Endothelial cell of umbilical vein (primary cell): ENCODE data around the gene ZNF792. TPM values are rescaled to one million over a fixed set of nuclear protein-coding genes. Genes with fewer than 3 reads are reported as not detected.

ENCODE experiments used
- BruUV-seq: library from RNA; stranded (reverse); fragments of 400-500 nt; replicated peaks from 2 replicates; lab custom pipeline; 2021; lab: Mats Ljungman, UMichigan
- CTCF ChIA-PET: fragments of 300-600, 350-600 bp; sonication (Branson Sonifier 250); formaldehyde crosslinking; loops from one replicate; lab custom pipeline; 2021; ENCODE audit warnings: antibody characterized with exemption, inconsistent platforms; lab: Charles Lee
- POLR2A ChIA-PET: fragments of 300-600, 350-600 bp; sonication (Branson Sonifier 250); formaldehyde crosslinking; loops from one replicate; lab custom pipeline; 2021; ENCODE audit warnings: antibody characterized with exemption, inconsistent platforms; lab: Charles Lee
- DNase-seq: peaks from one replicate; pipeline ENCODE4 v3.0.0-alpha.2; 2011; ENCODE audit warnings: low read depth, low spot score
- FAIRE-seq: peaks from 2 replicates; lab custom pipeline; 2011; peaks lifted over from hg19 to GRCh38; lab: Jason Lieb, UNC
- H2AFZ ChIP-seq: 2 replicates; pipeline ENCODE4 v1.6.0; 2012; ENCODE audit warnings: low read depth, low read length, control low read depth, inconsistent platforms
- H3K27ac ChIP-seq: 2 replicates; pipeline ENCODE4 v1.5.1; 2011; ENCODE audit warnings: low read depth, mild to moderate bottlenecking, control low read depth, low read length, moderate library complexity; ENCODE audit not compliant: insufficient read depth
- H3K27me3 ChIP-seq, 2 experiments: 2 replicates each; pipeline versions ENCODE4 v1.6.0 to v1.6.1; 2011; ENCODE audit warnings: low read length in 2 of 2, mixed read lengths in 1 of 2; ENCODE audit not compliant: control insufficient read depth in 2 of 2, insufficient read depth in 2 of 2
- H3K36me3 ChIP-seq, 2 experiments: 2 replicates in 1 of 2; 3 replicates in 1 of 2; pipeline ENCODE4 v1.5.1; 2011; ENCODE audit warnings: low read length in 2 of 2, mild to moderate bottlenecking in 1 of 2, moderate library complexity in 1 of 2; ENCODE audit not compliant: control insufficient read depth in 2 of 2, insufficient read depth in 2 of 2; ENCODE audit errors: extremely low read depth in 1 of 2
- H3K4me1 ChIP-seq: 3 replicates; pipeline ENCODE4 v1.5.1; 2011; ENCODE audit warnings: mild to moderate bottlenecking, low read length; ENCODE audit not compliant: control insufficient read depth, insufficient read depth; ENCODE audit errors: extremely low read depth
- H3K4me2 ChIP-seq: 2 replicates; pipeline ENCODE4 v1.6.1; 2011; ENCODE audit warnings: low read length, control low read depth, mixed read lengths; ENCODE audit not compliant: insufficient read depth
- H3K4me3 ChIP-seq, 3 experiments: fragments of 200-600 bp in 1 of 3; sonication (generic), shearing (Covaris generic) in 1 of 3; replicated peaks in 1 of 3; 2 replicates each; pipeline ENCODE4 v1.5.1; 2011 to 2016; ENCODE audit warnings: control low read depth in 3 of 3, low read length in 3 of 3, mild to moderate bottlenecking in 2 of 3, inconsistent platforms in 1 of 3, low read depth in 1 of 3, moderate library complexity in 1 of 3; ENCODE audit not compliant: insufficient read depth in 1 of 3
- H3K79me2 ChIP-seq: 2 replicates; pipeline ENCODE4 v1.6.0; 2012; ENCODE audit warnings: low read length, inconsistent platforms; ENCODE audit not compliant: control insufficient read depth, insufficient read depth
- H3K9ac ChIP-seq: replicated peaks from 2 replicates; pipeline ENCODE3; 2011; ENCODE audit warnings: low read length, control low read depth; ENCODE audit not compliant: insufficient read depth; ENCODE audit errors: extremely low read depth
- H3K9me1 ChIP-seq: replicated peaks from 3 replicates; pipeline ENCODE4 v1.6.0; 2011; ENCODE audit warnings: mild to moderate bottlenecking, low read length; ENCODE audit not compliant: control insufficient read depth, insufficient read depth; ENCODE audit errors: extremely low read depth
- H3K9me3 ChIP-seq: replicated peaks from 2 replicates; pipeline ENCODE4 v1.5.1; 2012; ENCODE audit warnings: low read length, inconsistent platforms; ENCODE audit not compliant: control insufficient read depth, insufficient read depth
- H4K20me1 ChIP-seq: replicated peaks from 2 replicates; pipeline ENCODE3; 2011; ENCODE audit warnings: mild to moderate bottlenecking, low read length; ENCODE audit not compliant: control insufficient read depth, insufficient read depth; ENCODE audit errors: extremely low read depth
- EZH2 ChIP-seq: IDR thresholded peaks from 2 replicates; pipeline ENCODE4 v1.6.1; 2012; ENCODE audit warnings: borderline replicate concordance, low read depth, mild to moderate bottlenecking, moderate library complexity, low read length, inconsistent platforms; ENCODE audit not compliant: severe bottlenecking
- FOS ChIP-seq: IDR thresholded peaks from 2 replicates; pipeline ENCODE4 v1.6.1; 2011; ENCODE audit warnings: mild to moderate bottlenecking, low read length, moderate library complexity, borderline replicate concordance; ENCODE audit not compliant: insufficient read depth
- GATA2 ChIP-seq: IDR thresholded peaks from 2 replicates; pipeline ENCODE4 v1.7.0; 2011; ENCODE audit warnings: low read depth, mild to moderate bottlenecking, moderate library complexity, mixed read lengths, low read length; ENCODE audit not compliant: insufficient read length, insufficient read depth
- MYC ChIP-seq: IDR thresholded peaks from one replicate; pipeline ENCODE4 v1.6.1; 2011; ENCODE audit warnings: mild to moderate bottlenecking, low read depth, low read length
- POLR2A ChIP-seq: IDR thresholded peaks from 2 replicates; pipeline ENCODE4 v1.6.1; 2012; ENCODE audit warnings: low read depth, mild to moderate bottlenecking, control low read depth, low read length
- dilution Hi-C: fragments of 300-500 bp; cut with MboI; formaldehyde crosslinking; loops from one replicate; pipeline ENCODE4 v1.15.0; 2019; ENCODE audit warnings: low sequenced_read_pairs; ENCODE audit not compliant: extremely low pct_ligation_motif_present
- intact Hi-C: fragments of 100-400 bp; cut with micrococcal nuclease; formaldehyde crosslinking; loops from one replicate; pipeline ENCODE4 v1.10.0; 2022
- polyA plus RNA-seq, 4 experiments: library from polyadenylated mRNA; depleted of rRNA in 3 of 4; stranded (reverse) in 3 of 4; unstranded in 1 of 4; fragments of >200 nt; gene quantifications; 2 replicates each; pipeline versions ENCODE4 v1.2.1 to v1.2.3, GENCODE V29; 2011 to 2012; ENCODE audit warnings: missing spikeins in 1 of 4
- total RNA-seq: library from RNA; stranded (reverse); gene quantifications from 2 replicates; pipeline ENCODE4 v1.2.3, GENCODE V29; 2021
- TF ChIP-seq, protein P1 (sequence below), 2 donors: IDR thresholded peaks; 1 replicate in 1 of 2; 2 replicates in 1 of 2; pipeline ENCODE4 v1.5.1; 2011; ENCODE audit warnings: low read length in 2 of 2, mild to moderate bottlenecking in 2 of 2, moderate library complexity in 2 of 2, control low read depth in 1 of 2, inconsistent platforms in 1 of 2, low read depth in 1 of 2; ENCODE audit not compliant: insufficient read depth in 1 of 2; ENCODE audit errors: extremely low read depth in 1 of 2
- TF ChIP-seq, protein P2 (sequence below): IDR thresholded peaks from 2 replicates; pipeline ENCODE4 v1.6.1; 2011; ENCODE audit not compliant: insufficient read depth, insufficient read length

Gene ZNF792
- total and polyA plus RNA-seq, 2 donors (not counting 3 experiments of a cell fraction or from before 2014, with no cell fraction given) = 11.3 to 19.8 TPM

DNA sequence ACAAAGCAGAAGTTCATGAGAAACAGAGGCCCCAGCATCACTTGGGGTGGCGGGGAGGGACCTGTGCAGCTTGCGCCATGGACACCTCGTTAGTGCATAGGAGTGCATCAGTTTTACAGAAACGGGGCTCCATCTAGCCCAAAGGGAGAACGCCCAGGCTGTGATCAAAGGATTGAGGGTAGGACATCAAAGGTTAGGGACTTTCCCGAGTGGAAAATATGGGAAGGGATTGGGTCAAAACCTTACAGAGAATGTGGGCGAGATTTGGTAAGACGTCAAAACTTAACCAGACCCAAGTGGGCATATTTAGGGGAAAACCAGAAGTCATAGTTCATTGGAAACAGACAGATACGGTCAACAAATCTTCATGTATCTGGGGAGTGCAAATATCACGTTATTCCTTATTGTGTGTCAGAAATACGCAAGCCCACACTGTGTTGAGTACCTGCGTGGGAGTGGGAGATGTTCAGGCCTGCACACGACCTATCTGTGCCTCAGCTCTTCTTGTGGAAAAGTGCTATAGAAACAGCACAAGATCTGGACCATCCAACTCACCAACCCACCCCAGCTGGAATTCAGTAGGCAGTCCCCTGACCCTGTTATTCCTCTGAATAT lies 26.7 kb upstream of the ZNF792 start:
- H3K36me3 ChIP-seq = no peaks in the 10 kb centered on the region
- TF ChIP-seq EZH2 (no peak), MYC (no peak), POLR2A (no peak), FOS (no peak), GATA2 (no peak)
- TF ChIP-seq, protein P1, sequence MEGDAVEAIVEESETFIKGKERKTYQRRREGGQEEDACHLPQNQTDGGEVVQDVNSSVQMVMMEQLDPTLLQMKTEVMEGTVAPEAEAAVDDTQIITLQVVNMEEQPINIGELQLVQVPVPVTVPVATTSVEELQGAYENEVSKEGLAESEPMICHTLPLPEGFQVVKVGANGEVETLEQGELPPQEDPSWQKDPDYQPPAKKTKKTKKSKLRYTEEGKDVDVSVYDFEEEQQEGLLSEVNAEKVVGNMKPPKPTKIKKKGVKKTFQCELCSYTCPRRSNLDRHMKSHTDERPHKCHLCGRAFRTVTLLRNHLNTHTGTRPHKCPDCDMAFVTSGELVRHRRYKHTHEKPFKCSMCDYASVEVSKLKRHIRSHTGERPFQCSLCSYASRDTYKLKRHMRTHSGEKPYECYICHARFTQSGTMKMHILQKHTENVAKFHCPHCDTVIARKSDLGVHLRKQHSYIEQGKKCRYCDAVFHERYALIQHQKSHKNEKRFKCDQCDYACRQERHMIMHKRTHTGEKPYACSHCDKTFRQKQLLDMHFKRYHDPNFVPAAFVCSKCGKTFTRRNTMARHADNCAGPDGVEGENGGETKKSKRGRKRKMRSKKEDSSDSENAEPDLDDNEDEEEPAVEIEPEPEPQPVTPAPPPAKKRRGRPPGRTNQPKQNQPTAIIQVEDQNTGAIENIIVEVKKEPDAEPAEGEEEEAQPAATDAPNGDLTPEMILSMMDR (IDR thresholded peaks at IDR 0.05; ENCODE audit: extremely low read depth in 1 of 2, insufficient read depth in 1 of 2, low read depth in 1 of 2, low read length in 2 of 2) = no peak
- TF ChIP-seq, protein P2, sequence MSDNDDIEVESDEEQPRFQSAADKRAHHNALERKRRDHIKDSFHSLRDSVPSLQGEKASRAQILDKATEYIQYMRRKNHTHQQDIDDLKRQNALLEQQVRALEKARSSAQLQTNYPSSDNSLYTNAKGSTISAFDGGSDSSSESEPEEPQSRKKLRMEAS = no peak
- no peak overlapping the region for H3K27ac ChIP-seq
- no peaks in the 10 kb centered on the region for H3K27me3 ChIP-seq
- H3K9me3 ChIP-seq = no peaks in the 10 kb centered on the region
- no peaks in the 10 kb centered on the region for H4K20me1 ChIP-seq
- FAIRE-seq = no peak
- H2AFZ ChIP-seq = no peak overlapping the region
- dilution Hi-C loops (no loop called here), intact Hi-C loops (no loop called here)
- no peak overlapping the region for H3K9ac ChIP-seq
- BruUV-seq = no TSS peak
- ChIA-PET POLR2A (no interaction called here), CTCF (interaction anchor here (0.9 kb wide), 1 partner anchor 9 kb away, joined by 3 read pairs; the partner anchor contains the start of gene GRAMD1A)
- H3K9me1 ChIP-seq = no peaks in the 10 kb centered on the region
- no peaks in the 10 kb centered on the region for H3K79me2 ChIP-seq
- H3K4me2 ChIP-seq = no peak overlapping the region
- no peak for DNase-seq
- peaks cover 19% of the 10 kb centered on the region for H3K4me1 ChIP-seq
- no peak overlapping the region for H3K4me3 ChIP-seq
